Choroid plexus epithelial cell (primary cell): ENCODE measurements around the gene FARP2.
A peak's percentile ranks its signal among the peaks of the same experiment; 100 is the strongest.
"Not testable (repeated sequence)": the region's sequence is repeated elsewhere in the genome, so short reads cannot be mapped to it uniquely, and the experiment has no call there.

Experiments used
- DNase-seq: peaks from one replicate; pipeline ENCODE4 v3.0.0-alpha.2; 2010; ENCODE audit warnings: low read depth
- H3K4me3 ChIP-seq: 2 replicates; pipeline ENCODE4 v1.5.1; 2011; ENCODE audit warnings: low read depth, mild to moderate bottlenecking, control low read depth, low read length, moderate library complexity
- TF ChIP-seq, protein P1 (sequence below): conservative IDR thresholded peaks from 2 replicates; pipeline ENCODE4 v1.5.1; 2011; ENCODE audit warnings: low read depth, mild to moderate bottlenecking, control low read depth, inconsistent platforms, low read length, moderate library complexity

The FARP2 gene

GRCh38 chr2:241501551-241501950 is 145.5 kb downstream of the FARP2 start:
- TF ChIP-seq, protein P1, sequence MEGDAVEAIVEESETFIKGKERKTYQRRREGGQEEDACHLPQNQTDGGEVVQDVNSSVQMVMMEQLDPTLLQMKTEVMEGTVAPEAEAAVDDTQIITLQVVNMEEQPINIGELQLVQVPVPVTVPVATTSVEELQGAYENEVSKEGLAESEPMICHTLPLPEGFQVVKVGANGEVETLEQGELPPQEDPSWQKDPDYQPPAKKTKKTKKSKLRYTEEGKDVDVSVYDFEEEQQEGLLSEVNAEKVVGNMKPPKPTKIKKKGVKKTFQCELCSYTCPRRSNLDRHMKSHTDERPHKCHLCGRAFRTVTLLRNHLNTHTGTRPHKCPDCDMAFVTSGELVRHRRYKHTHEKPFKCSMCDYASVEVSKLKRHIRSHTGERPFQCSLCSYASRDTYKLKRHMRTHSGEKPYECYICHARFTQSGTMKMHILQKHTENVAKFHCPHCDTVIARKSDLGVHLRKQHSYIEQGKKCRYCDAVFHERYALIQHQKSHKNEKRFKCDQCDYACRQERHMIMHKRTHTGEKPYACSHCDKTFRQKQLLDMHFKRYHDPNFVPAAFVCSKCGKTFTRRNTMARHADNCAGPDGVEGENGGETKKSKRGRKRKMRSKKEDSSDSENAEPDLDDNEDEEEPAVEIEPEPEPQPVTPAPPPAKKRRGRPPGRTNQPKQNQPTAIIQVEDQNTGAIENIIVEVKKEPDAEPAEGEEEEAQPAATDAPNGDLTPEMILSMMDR: no peak
- H3K4me3 ChIP-seq: no peak overlapping the region
- no peak for DNase-seq

DNA sequence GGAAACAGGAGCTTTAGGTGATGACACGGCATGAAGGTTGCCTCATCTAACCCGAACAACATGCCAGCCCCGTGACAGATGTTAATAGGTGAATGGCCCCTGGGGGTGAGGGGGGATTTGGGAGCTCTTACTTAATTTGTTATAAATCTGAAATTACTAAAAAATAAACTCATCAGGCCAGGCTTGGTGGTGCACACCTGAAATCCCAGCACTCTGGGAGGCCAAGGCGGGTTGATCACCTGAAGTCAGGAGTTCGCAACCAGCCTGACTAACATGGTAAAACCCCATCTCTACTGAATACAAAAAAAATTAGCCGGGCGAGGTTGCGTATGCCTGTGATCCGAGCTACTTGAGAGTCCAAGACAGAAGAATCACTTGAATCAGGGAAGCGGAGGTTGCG is 146.2 kb downstream of the FARP2 start:
- no peak for DNase-seq
- no peak overlapping the region for H3K4me3 ChIP-seq
- TF ChIP-seq, protein P1: no peak

- no peak for DNase-seq
- H3K4me3 ChIP-seq: no peak overlapping the region
- TF ChIP-seq, protein P1: no peak
Measured at GRCh38 chr2:241503776-241504392, 147.8 kb downstream of the FARP2 start.

GRCh38 chr2:241505086-241505780 is 149.1 kb downstream of the FARP2 start:
- no peak for DNase-seq
- TF ChIP-seq, protein P1: no peak
- H3K4me3 ChIP-seq: no peak overlapping the region

- TF ChIP-seq, protein P1: no peak
- no peak overlapping the region for H3K4me3 ChIP-seq
- DNase-seq: no peak
Measured at GRCh38 chr2:241505781-241506201, 149.7 kb downstream of the FARP2 start.

DNA sequence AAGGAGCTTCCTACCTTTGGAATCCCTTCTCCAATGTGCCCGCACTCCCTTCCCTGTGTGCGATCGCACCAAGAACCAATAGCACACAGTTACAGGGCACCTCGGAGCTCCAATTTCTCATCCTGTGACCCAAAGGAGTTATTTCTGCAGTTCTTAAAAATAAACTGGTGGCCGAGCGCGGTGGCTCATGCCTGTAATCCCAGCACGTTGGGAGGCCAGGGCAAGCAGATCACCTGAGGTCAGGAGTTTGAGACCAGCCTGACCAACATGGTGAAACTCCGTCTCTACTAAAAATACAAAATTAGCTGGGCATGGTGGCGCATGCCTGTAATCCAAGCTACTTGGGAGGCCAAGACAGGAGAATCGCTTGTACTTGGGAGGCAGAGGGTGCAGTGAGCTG is 150.2 kb downstream of the FARP2 start:
- not testable (repeated sequence) for H3K4me3 ChIP-seq, DNase-seq

DNA sequence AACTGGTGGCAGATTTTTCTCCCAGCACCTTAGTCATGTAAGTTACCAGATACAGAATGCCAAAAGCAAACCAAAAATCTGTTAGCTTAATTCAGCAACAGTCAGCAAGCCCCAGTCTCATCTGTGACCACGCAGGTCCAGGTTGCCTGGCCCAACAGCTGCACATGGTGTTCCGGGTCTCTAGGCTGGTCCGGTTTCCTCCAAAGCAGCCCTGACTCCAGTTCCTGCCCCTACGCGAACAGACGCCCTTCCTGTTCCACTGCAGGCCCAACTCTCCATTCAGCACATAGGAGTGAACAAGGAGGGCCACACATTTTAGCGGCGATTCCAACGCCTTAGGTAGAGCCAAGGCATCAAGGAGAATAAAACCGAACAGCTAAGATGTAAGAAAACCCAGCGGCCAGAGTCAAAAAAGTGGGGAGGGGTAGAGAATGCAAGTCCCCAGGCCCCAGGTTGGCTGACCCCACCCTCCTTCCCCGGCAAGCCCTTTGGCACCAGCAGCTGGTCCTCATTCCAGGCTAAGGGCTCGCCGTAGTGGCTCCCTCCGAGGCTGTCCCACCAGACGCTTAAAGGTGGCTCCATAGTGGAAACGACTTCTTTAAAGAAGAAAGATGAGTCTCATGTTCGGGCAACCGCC is 150.8 kb downstream of the FARP2 start:
- TF ChIP-seq, protein P1: no peak
- no peak for DNase-seq
- H3K4me3 ChIP-seq: peak overlapping the region; percentile 78
